GM12865 (cell line): ENCODE results near the gene KMT2A.

Source experiments
- DNase-seq: peaks from one replicate; pipeline ENCODE4 v3.0.0; 2010; ENCODE audit warnings: low read depth
- H3K4me3 ChIP-seq: 2 replicates; pipeline ENCODE4 v1.5.1; 2011; ENCODE audit warnings: mild to moderate bottlenecking, low read depth, low read length, control low read depth
- TF ChIP-seq, protein P1 (sequence below): IDR thresholded peaks from 2 replicates; pipeline ENCODE4 v1.5.1; 2011; ENCODE audit warnings: low read length, control low read depth, low read depth, inconsistent platforms; ENCODE audit not compliant: insufficient read depth; ENCODE audit errors: missing control alignments

Gene KMT2A

DNA sequence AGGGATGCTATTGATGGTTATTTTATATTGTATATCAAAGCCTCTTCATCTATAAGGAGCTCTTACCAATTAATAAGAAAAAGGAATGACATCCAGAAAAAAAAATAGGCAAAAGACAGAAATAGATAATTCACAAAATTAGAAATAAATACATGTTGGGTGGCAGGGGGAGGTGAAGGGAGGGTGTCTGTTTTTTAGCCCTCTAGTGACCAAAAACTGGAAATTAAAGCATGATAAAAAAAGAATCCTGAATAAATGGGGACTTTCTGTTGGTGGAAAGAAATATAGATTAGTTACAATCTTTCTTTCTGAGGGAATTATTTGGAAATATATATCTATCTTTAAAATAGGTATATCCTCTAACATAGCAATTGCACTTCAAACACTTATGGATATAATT, 49.0 kb downstream of the KMT2A start:
- no peak overlapping the region for H3K4me3 ChIP-seq
- no peak for DNase-seq
- TF ChIP-seq, protein P1, sequence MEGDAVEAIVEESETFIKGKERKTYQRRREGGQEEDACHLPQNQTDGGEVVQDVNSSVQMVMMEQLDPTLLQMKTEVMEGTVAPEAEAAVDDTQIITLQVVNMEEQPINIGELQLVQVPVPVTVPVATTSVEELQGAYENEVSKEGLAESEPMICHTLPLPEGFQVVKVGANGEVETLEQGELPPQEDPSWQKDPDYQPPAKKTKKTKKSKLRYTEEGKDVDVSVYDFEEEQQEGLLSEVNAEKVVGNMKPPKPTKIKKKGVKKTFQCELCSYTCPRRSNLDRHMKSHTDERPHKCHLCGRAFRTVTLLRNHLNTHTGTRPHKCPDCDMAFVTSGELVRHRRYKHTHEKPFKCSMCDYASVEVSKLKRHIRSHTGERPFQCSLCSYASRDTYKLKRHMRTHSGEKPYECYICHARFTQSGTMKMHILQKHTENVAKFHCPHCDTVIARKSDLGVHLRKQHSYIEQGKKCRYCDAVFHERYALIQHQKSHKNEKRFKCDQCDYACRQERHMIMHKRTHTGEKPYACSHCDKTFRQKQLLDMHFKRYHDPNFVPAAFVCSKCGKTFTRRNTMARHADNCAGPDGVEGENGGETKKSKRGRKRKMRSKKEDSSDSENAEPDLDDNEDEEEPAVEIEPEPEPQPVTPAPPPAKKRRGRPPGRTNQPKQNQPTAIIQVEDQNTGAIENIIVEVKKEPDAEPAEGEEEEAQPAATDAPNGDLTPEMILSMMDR, result no peak

DNA sequence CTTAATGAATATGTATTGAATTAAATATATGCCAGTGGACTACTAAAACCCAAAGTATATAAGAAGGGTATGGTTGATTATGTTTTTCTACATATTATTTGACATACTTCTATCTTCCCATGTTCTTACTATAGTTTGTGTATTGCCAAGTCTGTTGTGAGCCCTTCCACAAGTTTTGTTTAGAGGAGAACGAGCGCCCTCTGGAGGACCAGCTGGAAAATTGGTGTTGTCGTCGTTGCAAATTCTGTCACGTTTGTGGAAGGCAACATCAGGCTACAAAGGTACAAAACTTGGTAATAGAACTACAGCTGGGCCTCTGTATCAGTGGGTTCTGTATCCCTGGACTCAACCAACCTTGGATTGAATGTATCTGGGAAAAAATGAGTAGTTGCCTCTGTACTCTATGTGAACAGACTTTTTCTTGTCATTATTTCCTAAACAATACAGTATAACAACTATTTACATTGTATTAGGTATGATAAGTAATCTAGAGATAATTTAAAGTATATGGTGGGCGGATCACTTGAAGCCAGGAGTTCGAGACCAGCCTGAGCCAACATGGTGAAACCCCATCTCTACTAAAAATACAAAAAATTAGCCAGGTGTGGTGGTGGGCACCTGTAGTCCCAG, 52.3 kb downstream of the KMT2A start:
- TF ChIP-seq, protein P1, result peak; percentile 71
- H3K4me3 ChIP-seq, result no peak overlapping the region
- DNase-seq, result peak; percentile 88

DNA sequence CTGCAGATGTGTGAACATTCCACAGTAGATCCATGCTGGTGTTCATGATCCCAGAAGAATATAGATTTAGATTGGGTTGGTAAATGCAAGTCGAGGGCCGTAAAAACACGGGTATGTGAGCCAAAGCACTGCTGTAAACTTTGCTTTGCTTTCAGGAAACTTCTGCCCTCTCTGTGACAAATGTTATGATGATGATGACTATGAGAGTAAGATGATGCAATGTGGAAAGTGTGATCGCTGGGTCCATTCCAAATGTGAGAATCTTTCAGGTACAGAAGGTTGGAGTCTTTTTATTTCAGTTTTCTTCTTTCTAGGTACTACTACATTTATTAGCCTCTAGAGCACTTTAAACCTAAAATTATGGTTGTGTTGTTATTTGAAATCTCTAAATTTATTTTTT, 54.7 kb downstream of the KMT2A start:
- DNase-seq, result no peak
- H3K4me3 ChIP-seq, result no peak overlapping the region
- TF ChIP-seq, protein P1, result no peak

DNA sequence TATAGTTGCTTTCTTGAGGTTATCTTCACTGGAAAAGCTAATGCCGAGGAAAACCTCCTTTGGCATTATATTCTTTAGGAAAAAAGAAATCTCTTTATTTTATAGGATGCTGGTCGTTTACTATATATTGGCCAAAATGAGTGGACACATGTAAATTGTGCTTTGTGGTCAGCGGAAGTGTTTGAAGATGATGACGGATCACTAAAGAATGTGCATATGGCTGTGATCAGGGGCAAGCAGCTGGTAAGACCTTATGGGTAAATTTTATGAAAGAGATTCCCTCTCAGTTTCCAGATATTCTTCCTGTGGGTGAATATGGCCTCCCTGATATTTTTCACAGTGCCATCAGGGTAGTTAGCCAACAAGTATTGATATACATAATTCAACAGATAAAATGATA, 61.5 kb downstream of the KMT2A start:
- no peak overlapping the region for H3K4me3 ChIP-seq
- DNase-seq, result no peak
- TF ChIP-seq, protein P1, result no peak

DNA sequence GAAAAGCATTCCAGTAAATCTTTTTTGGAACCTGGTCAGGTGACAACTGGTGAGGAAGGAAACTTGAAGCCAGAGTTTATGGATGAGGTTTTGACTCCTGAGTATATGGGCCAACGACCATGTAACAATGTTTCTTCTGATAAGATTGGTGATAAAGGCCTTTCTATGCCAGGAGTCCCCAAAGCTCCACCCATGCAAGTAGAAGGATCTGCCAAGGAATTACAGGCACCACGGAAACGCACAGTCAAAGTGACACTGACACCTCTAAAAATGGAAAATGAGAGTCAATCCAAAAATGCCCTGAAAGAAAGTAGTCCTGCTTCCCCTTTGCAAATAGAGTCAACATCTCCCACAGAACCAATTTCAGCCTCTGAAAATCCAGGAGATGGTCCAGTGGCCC, 66.9 kb downstream of the KMT2A start:
- TF ChIP-seq, protein P1, result no peak

DNA sequence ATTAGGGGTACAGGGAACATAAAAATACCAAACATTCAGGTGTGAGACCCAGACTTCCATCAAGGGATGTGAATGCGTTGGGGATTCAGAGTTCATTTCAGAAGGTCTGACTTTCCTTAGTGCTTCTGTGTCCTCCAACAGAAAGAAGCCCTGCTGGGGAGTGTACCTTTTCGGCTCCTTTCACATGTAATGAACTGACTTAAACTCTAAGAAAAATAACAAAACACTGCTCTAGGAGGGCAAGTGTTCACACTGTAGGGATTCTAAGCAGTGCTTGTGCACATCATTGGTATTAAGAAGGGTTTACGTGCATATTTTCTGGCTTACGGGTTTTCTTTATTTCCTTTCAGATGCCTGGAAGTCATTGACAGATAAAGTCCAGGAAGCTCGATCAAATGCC, 75.3 kb downstream of the KMT2A start:
- H3K4me3 ChIP-seq, result no peak overlapping the region
- TF ChIP-seq, protein P1, result no peak
- no peak for DNase-seq

More for the DNA sequence above, 66.9 kb downstream of the KMT2A start:
- no peak overlapping the region for H3K4me3 ChIP-seq
- DNase-seq, result no peak

DNA sequence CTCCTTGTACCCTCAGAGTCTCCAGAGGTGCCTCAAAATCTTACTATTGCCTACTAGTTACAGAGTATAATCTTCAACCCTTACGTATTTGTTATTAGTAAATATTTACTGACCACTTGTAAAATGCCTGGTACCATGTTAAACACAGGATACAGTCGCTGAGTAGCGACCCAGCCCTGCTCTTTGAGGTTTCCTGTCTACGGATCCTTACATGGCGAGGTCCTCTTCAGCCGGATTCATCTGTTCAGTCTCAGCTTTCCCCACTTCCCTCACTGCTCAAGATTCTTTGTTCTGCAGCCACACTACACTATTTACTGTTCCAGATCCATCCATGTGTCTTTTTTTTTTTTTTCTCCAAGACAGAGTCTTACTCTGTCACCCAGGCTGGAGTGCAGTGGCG, 77.8 kb downstream of the KMT2A start:
- no peak for DNase-seq
- H3K4me3 ChIP-seq, result no peak overlapping the region
- TF ChIP-seq, protein P1, result no peak
